ENCODE results near the gene TMEM242. TPM values are rescaled to one million over a fixed set of nuclear protein-coding genes. Genes with fewer than 3 reads are reported as not detected.

TMEM242 gene
- total and polyA plus RNA-seq, 2 of the 4 experiments (the other 2 are of a cell fraction), result 2.3 to 4.6 TPM

DNA sequence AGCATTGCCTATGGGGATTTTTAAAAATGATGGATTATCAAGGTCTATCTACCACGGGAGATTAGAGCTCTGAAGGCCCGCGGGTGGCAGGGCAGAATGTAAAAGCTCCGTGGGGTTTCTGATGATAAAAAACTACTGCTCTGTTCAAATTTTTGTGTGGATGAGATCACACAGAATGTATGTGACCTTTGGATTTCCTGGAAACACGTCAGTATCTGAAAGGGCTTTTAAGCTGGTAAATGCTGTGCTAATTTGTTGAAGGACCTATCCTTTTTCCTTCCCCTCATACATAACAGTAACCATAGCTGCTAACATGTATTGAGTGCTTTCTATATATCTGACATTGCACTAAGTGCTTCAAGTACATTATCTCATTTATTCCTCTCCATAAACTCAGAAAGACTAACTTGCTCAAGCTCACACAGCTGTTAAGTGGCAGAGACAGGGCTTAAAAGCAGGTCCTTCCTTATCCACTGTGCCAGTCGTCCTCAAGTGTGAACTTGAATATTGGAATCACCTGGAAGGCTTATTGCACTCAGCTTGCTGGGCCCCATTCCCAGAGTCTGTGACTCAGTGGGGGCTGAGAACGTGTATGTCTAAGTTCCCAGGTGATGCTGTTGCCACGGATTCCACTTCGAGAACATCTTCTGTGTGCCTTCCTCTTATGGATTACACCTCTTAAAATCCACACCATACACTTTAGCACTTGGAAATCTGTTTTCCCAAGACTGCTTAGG is 1.9 kb upstream of the TMEM242 start:
- no peak overlapping the region; the same call in 1 of the 2 replicates for H3K4me2 ChIP-seq (ENCODE audit: low read depth, low read length)
- POLR2A ChIA-PET (ENCODE audit: unreplicated experiment), result no interaction called here

More for the DNA sequence above, 1.9 kb upstream of the TMEM242 start:
- Histone ChIP-seq H3K14ac (replicated peaks; ENCODE audit: low read depth, low read length) (no peak overlapping the region), H4K20me1 (ENCODE audit: insufficient read depth, low read length) (no peaks in the 10 kb centered on the region; the same call in 1 of the 2 replicates), H4K5ac (ENCODE audit: low read depth, low read length) (no peak overlapping the region), H3K18ac (ENCODE audit: low read depth, low read length) (no peak overlapping the region), H2BK15ac (ENCODE audit: low read depth, low read length) (no peak overlapping the region), H2AK5ac (ENCODE audit: low read depth, low read length) (peak overlapping the region; percentile 53; the same call in 1 of the 2 replicates), H3K4ac (ENCODE audit: low read depth, low read length) (no peak overlapping the region), H2AFZ (replicated peaks; ENCODE audit: low read length, poor library complexity) (peak overlapping the region; percentile 63), H3K27ac (ENCODE audit: insufficient read depth, low read length) (no peak overlapping the region), H3K4me3 (ENCODE audit: insufficient read depth, low read depth, low read length) (no peak overlapping the region), H3K23ac (ENCODE audit: low read depth, low read length) (no peak overlapping the region), H3K27me3 (ENCODE audit: control insufficient read depth, insufficient read depth, low read length) (no peaks in the 10 kb centered on the region), H3K9ac (ENCODE audit: low read depth, low read length) (no peak overlapping the region), H4K91ac (ENCODE audit: insufficient read depth, low read depth, low read length) (no peak overlapping the region), H3K36me3 (ENCODE audit: control insufficient read depth, insufficient read depth, low read length) (no peaks in the 10 kb centered on the region), H2BK5ac (ENCODE audit: low read depth, low read length, poor library complexity, severe bottlenecking) (no peak overlapping the region), H4K8ac (ENCODE audit: low read depth in 2 of 2, low read length in 2 of 2) (peak overlapping the region in 1 of 2 experiments; percentile 26; a peak in 1 of 4 replicates), H3K56ac (ENCODE audit: extremely low read depth, insufficient read depth, low read length) (no peak overlapping the region; the same call in 1 of the 2 replicates), H3K9me3 (ENCODE audit: control insufficient read depth, insufficient read depth, low read length) (no peaks in the 10 kb centered on the region), H3K79me1 (ENCODE audit: low read depth in 1 of 2, low read length in 2 of 2) (peaks cover 4 to 18% of the 10 kb centered on the region in 2 experiments; a peak in 3 of 4 replicates), H3K4me1 (ENCODE audit: control insufficient read depth, insufficient read depth, low read length) (no peaks in the 10 kb centered on the region), H2AK9ac (replicated peaks; ENCODE audit: low read depth, low read length, poor library complexity) (no peak overlapping the region), H2BK120ac (ENCODE audit: low read depth, low read length) (peak overlapping the region; percentile 50; the same call in 1 of the 2 replicates), H3K9me1 (ENCODE audit: insufficient read depth, low read length) (peaks cover 3% of the 10 kb centered on the region; the same call in 1 of the 2 replicates), H2BK20ac (ENCODE audit: low read depth, low read length) (peak overlapping the region; percentile 13; the same call in 1 of the 2 replicates)
- no peak for ATAC-seq (ENCODE audit: low read depth)
- 73% methylated on average over 3 of the region's 9 CpGs; no CpG with 5 or more reads in 1 of the 2 experiments for WGBS, 2 experiments (ENCODE audit: extremely low coverage in 2 of 2, insufficient read length in 1 of 2)
- BruUV-seq (replicated peaks), result no TSS peak
- CTCF ChIA-PET, result no interaction called here
- in situ Hi-C loops (cut with MboI; ENCODE audit: low sequenced_read_pairs) (no loop called here), intact Hi-C loops (cut with micrococcal nuclease) (no loop called here), dilution Hi-C loops (cut with HindIII; ENCODE audit: low sequenced_read_pairs, unreplicated experiment) (no loop called here)
- TF ChIP-seq MAFK (IDR thresholded peaks at IDR 0.05; ENCODE audit: low read depth, low read length), result no peak
- no peak for TF ChIP-seq BHLHE40 (IDR thresholded peaks at IDR 0.05; ENCODE audit: low read depth, low read length)
- TF ChIP-seq CHD1 (IDR thresholded peaks at IDR 0.05; ENCODE audit: low read depth, low read length), result no peak
- no peak for TF ChIP-seq RFX5 (IDR thresholded peaks at IDR 0.05; ENCODE audit: low read depth, low read length)
- TF ChIP-seq, protein P1, sequence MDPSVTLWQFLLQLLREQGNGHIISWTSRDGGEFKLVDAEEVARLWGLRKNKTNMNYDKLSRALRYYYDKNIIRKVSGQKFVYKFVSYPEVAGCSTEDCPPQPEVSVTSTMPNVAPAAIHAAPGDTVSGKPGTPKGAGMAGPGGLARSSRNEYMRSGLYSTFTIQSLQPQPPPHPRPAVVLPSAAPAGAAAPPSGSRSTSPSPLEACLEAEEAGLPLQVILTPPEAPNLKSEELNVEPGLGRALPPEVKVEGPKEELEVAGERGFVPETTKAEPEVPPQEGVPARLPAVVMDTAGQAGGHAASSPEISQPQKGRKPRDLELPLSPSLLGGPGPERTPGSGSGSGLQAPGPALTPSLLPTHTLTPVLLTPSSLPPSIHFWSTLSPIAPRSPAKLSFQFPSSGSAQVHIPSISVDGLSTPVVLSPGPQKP (IDR thresholded peaks at IDR 0.05; ENCODE audit: borderline replicate concordance, low read depth, low read length), result no peak
- no peak for TF ChIP-seq MAZ (IDR thresholded peaks at IDR 0.05; ENCODE audit: borderline replicate concordance, low read depth, low read length)
- no peak for TF ChIP-seq NFE2L2 (IDR thresholded peaks at IDR 0.05; ENCODE audit: low read depth, low read length)
- TF ChIP-seq RCOR1 (IDR thresholded peaks at IDR 0.05; ENCODE audit: insufficient replicate concordance, low read length), result no peak
- TF ChIP-seq, protein P2, sequence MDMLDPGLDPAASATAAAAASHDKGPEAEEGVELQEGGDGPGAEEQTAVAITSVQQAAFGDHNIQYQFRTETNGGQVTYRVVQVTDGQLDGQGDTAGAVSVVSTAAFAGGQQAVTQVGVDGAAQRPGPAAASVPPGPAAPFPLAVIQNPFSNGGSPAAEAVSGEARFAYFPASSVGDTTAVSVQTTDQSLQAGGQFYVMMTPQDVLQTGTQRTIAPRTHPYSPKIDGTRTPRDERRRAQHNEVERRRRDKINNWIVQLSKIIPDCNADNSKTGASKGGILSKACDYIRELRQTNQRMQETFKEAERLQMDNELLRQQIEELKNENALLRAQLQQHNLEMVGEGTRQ (IDR thresholded peaks at IDR 0.05; ENCODE audit: low read depth, low read length), result no peak
- no peak for TF ChIP-seq FOS (IDR thresholded peaks at IDR 0.05; ENCODE audit: low read depth, low read length)
- no peak for TF ChIP-seq SMC3 (IDR thresholded peaks at IDR 0.05; ENCODE audit: low read depth, low read length)
- TF ChIP-seq POLR2A (IDR thresholded peaks at IDR 0.05; ENCODE audit: low read depth, low read length), result no peak
- no peak for TF ChIP-seq CEBPB (IDR thresholded peaks at IDR 0.05; ENCODE audit: low read depth, low read length)
- TF ChIP-seq, protein P3, sequence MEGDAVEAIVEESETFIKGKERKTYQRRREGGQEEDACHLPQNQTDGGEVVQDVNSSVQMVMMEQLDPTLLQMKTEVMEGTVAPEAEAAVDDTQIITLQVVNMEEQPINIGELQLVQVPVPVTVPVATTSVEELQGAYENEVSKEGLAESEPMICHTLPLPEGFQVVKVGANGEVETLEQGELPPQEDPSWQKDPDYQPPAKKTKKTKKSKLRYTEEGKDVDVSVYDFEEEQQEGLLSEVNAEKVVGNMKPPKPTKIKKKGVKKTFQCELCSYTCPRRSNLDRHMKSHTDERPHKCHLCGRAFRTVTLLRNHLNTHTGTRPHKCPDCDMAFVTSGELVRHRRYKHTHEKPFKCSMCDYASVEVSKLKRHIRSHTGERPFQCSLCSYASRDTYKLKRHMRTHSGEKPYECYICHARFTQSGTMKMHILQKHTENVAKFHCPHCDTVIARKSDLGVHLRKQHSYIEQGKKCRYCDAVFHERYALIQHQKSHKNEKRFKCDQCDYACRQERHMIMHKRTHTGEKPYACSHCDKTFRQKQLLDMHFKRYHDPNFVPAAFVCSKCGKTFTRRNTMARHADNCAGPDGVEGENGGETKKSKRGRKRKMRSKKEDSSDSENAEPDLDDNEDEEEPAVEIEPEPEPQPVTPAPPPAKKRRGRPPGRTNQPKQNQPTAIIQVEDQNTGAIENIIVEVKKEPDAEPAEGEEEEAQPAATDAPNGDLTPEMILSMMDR (conservative IDR thresholded peaks at IDR 0.05; ENCODE audit: low read depth, low read length), result no peak
- no peak for TF ChIP-seq RAD21 (IDR thresholded peaks at IDR 0.05; ENCODE audit: low read length)
- DNase-seq, result peak; percentile 63
